NCI-H146 treated with DMSO at 0.1 percent for 48 hours (cell line): Measurements from ENCODE around the gene GNAZ.
A peak's percentile ranks its signal among the peaks of the same experiment; 100 is the strongest.

Experiments used
- DNase-seq: peaks from one replicate; lab custom pipeline; 2025; ENCODE audit not compliant: unreplicated experiment; lab: John Stamatoyannopoulos, UW

Gene GNAZ

DNA sequence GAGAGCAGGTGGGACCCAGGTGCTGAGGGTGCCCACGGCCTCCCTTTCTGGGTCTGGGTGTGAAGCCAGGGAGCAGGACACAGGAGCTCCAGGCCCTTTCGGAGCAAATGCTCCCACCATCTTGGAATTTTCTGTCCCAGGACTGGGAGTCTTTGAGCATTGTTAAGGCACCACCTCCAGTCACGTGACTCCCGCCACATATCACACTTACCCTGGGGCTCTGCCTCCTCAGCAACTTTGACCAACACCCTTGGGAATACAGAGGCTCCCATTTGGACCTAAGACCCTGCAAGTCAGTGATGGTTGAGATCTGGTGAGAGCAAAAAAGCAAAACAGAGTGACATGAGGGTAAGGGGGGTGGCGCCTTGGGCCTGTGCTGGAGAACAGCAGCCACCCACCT lies 35.6 kb downstream of the GNAZ start:
- DNase-seq: no peak

DNA sequence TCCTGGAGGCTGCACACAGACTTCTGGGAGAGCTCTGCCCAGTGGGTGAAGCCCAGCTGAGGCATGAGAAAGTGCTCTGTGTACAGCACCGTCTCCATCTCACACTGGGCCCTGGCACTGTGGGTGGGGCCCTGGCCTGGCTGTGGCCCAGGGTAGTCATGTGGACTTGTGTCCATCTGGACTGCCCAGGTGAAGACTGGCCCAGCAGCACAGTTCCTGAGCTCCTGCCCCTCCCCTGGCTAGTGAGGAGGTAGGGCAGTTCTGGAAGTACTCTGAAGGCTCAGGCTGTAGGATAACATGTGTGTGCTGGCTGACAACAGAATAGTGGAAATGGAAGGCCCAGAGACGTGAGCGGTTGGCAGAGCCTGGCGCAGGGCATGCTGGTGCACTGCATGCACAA lies 36.0 kb downstream of the GNAZ start:
- DNase-seq: no peak

DNA sequence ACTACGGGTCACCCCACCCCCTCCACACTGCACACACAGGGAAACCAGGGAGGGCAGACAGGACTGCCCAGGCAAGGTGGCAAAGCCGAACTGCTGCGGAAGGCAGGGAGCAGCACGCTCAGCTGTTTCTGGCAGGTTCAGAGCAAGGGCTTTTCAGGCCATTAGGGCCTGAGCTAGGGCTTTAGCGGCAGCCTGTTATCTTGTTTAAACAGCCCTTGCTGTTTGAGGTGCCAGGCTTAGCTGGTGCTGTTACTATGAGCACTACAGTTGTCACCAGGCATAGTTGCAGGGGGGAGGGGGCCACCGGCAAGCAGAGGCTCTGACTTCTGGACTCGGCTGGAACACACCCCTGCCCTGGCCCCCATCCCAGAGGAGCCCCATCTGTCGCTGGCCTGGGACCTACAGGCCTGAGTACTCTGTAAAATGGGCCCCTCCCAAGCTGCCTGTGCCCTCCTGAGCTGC lies 36.6 kb downstream of the GNAZ start:
- DNase-seq: no peak

DNA sequence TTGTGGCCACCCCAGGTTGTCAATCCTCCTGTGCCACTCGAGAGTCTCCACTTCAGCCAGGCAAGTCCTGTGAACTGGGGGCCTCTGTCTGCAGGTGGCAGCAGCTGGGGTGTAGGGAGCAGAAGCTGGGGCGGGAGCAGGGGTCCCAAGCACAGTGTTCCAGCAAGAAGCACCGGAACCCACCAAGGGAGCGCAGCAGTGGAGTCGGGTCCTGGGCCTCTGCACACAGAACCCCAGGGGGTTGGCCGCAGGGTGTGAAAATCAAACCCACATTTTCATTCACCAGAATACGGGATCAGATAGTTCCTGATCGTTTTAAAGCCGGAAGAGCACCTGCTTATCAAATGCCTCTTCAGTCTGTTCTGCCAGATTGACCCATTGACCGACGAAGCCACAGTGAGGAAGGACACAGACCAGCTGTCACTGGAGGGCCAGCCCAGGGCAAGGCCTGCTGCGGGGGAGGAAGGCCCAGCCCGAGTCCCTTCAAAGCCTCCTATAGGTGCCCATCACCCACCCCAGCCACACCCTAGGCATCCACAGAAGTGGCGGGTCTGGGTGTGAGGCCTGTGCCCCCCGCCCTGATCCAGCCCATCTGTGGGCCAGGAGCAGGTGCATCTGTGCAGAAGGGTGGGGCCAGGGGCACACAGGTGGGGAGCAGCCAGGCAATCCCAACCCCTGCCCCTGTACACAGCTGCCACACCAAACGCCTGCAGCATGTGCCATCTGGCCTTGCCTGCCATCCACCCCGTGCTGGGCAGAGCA lies 37.3 kb downstream of the GNAZ start:
- DNase-seq: no peak

DNA sequence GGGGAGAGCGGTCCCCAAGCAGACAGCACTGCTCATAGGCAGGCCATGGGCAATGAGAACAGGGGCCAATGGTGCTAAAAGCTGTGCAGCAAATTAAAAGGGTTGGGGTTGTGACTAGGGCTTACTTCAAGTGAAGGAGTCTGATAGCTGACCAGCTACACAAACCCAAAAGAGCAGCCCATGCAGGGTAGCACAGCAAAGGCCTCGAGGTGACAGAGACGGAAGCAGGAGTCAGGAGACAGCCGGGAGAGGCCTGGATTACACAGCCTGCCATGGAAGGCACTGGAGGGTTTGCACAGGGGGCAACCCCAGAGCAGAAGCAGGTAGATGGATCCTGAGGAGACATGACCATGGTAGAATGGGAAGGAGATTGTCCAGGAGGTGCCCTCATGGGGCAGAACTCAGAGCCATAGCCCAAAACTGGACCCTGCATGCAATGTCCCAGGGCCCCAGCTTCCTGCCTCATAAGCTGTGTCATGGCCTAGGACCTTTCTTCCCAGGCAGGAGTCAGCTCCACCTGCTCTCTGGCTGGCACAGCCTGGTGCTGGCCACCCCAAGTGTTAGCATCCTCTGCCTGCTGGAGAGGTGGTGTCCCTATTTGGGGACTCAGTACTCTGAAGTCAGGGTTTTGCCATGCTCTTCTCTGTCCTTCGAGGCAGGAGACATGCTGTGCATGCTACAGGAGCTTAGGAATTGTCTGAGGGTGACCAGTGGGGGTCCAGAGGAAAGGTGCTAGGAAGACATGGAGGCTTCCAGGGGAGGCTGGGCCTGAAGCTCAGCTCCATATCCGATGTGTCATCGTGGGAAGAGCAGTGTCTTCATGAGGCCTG lies 38.1 kb downstream of the GNAZ start:
- no peak for DNase-seq

DNA sequence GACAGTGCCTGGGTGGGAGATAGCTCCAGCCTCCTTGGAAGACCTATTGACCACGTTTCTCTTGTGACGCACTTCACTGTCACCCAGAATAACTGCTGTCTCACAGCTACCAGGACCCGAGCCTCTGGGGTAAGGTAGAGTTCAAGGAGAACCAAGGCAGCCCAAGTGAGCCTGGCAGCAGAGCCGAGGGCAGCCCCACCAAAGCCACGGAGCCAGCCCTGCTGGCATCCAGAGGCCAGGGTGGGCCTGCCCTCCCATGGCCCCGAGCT lies 38.7 kb downstream of the GNAZ start:
- DNase-seq: no peak

DNA sequence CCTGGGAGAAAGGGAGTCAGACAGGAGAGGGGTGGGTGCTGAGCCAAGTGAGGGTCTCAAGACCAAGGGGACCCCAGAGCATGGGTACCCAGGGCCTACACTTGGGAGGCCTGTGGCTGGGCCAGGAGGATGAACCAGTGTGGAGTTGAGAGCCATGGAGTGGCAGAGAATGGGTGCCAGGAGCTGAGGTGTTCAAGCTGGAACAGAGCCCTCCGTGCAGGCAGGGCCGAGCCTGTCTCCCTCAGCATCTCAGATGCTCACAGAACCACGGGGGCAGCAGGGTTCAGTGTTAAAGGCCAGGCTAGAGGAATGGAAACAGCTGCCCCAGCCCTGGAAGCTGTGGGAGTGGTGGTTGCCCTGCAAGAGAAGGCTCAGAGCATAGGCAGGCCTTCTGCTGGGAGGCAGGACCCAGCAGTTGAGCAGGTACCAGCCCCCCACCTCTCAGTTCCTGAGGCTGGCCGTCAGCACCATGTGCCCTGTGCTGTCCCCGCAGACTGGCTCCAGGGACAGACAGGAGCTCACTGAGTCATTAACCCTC lies 39.2 kb downstream of the GNAZ start:
- DNase-seq: no peak

DNA sequence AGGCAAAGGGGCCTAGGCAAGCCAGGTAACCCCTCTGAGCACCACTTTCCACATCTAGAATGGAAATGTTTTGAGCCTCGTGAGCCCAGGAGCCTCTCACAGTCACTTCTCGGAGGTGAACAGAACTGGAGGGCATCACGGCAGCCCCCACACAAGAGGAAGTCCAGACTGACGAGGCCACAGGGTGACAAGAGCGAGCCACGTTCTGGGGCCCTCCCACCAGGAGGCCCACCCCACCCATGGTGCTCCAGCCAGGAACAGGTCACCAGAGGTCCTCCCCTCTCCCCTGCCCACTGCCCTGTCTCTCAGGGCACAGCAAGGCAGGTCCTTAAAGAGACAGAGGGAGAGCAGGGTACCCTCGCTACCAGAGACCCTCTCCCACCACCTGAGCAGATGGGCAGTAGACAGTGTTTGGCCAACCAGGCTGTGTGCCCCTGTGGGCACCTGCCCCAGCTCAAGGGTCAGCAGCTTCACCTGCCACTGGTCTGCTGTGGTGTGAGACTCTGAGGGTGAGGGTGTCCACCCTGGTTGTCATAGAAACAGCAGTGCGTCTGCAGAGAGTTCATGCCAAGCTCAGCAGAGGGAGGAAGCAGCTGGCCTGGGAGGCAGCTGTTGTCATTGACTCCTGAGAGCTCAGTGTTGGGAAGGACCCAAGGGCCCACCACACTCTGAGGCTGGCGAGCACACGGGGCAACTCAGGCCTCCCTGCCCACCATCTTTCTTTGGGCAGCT lies 40.0 kb downstream of the GNAZ start:
- peak; percentile 50 for DNase-seq

DNA sequence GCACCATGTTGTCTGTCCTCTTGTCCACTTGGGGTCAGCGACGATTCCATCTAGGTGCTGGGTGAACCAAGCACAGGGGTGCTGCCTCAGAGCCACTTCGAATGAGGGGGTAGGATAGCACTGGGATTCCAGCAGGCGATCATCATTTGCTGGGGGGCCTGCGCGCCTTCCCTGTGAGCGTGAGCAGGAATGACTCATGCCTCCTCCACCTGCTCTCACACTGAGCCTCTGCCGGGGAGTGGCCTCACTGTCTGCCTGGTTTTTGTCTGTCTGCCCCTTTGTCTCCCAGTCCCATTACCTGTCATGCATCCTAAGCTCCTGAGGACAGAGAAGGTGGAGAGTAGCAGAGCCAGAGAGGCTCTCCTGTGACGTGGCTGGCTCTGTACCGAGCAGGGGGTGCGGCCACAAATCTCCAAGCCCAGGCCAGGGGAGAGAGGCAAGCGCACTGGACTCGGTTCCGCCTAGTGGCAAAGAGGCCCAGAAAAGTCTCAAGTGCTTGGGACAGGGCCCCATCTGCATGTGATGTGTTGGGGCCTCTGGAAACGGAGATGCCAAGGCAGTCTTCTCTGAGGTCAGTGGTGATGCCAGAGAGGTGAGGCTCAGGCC lies 40.7 kb downstream of the GNAZ start:
- peak; percentile 73 for DNase-seq

DNA sequence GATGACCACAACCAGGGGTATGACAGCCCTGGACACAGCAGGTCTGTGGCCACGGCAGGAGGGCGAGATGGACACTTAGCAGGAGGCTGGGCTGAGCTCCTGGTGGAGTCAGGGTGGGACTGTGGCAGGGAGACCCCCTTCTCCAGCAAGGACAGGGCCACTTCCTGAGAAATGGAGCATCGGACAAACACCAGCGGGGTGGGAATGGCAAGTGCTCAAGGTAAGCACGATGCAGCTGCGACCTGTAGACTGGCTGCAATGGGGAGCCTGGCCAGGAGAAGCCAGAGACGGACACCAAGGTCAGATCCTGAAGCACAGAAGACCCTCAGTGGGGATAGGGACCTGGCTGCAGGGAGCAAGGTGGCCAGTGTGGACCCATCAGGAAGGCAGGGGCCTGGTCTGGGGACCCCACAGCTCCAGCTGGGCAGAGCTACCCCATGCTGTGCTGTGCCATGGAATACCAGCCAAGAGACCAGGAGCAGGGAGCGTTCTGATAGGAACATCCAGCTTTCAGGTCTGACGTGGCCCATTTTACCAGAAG lies 42.2 kb downstream of the GNAZ start:
- no peak for DNase-seq

DNA sequence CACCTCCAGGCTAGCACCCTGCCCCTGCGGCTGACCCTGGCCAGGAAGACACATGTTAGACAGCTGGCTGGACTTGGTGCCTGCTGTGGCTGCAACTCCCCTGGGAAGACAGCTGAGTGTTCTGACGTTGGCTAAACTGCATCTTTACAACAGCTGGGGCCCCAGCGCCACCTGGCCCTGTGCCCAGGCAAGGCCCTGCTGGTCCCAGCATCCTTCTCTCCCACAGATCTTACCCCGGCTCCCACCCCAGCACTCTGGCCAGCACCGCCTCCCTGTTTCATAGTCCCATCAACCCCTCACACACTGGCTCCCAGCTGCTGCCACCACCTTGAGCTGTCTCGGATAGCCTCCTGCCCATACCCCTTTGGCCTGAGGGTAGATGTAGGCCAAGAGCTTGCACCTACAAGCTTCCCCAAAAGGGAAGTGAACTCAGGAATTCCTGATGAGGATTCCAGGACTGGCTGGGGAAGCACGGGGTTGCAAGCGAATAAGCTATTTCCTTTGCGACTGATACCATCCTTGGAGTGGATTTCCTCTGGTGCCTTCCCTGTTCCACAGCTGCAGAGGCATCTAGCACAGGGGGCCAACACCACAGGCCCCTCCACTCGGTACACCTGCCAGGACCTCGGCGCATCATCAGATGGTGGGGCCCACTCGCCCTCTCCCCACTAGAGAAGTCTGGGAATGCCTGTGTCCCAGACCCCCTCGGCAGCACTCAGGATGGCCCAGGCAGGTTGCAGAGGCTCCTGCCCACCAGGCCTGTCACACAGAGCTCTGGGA lies 42.9 kb downstream of the GNAZ start:
- DNase-seq: no peak

DNA sequence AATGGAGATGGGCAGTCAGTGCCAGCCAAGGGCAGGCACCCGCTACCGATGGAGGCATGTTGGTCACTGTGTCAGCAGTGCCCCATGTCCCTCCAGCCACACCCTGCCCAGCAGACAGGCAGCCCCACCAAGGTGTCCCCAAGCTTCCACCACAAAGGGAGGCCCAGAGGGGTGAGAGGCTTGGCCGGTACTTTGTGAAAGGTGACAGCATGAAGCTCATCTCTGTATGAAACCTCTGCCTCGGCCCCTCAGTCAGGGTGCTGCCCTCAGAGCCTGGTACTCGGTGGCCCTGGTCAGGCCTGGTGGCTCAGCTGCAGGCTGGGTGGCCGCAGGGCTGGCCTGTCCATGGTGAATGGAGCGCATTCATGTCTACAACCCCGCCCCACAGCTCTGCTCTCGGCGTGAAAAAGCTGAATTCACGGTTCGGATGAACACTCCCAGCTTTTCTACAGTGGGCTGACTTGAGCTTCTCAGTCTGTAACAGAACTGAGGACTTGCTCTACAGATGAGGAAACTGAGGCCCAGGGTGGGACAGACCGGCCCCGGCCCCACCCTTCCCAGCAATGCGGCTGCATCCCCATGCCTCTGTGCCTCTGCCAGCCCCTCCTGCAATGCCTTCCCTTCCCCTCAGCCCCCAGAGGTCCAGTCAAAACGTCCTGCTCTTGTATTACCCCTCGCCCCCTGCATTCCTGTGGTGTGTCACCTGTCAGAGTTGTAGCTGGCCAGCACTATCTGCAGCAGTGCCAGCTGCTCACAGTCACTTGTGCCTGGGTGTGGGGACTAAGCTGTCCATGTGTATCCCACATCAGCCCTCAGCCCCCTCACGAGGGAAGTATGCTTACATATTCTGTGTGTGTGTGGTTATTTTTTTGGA lies 43.8 kb downstream of the GNAZ start:
- no peak for DNase-seq

DNA sequence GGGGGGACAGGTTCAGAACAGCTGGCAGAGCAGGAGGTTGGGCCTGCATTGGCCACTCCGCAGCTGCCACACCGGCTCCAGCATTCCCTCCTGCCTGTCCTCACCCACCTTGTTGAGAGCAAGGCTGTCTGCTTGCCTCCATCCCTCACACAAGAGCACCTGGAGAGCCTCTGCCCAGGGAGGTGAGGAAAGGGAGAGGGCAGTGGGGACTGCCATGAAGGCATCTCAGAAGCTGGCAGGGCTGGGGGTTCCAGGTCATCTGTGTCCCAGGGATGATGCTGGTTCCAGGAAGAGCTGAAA lies 44.4 kb downstream of the GNAZ start:
- DNase-seq: no peak

DNA sequence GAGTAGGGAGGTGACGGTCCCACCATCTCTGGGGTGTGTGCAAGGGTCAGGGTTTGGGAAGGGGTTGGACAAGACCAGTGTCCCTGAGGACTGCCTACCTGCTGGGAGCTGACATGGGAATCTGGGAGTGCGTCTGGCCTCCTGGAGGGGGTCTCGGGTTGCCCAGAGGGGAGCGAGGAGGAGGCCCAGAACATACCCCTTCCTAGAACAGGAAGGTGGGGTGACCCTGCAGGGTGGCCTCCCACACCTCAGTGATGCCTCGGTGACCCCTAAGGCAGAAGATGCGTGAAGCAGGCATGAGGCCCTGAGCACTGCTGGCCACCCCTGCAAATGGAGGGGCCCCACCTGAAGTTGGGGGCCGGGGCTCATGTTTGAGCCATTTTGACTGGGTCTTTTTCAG lies 45.0 kb downstream of the GNAZ start:
- DNase-seq: no peak

DNA sequence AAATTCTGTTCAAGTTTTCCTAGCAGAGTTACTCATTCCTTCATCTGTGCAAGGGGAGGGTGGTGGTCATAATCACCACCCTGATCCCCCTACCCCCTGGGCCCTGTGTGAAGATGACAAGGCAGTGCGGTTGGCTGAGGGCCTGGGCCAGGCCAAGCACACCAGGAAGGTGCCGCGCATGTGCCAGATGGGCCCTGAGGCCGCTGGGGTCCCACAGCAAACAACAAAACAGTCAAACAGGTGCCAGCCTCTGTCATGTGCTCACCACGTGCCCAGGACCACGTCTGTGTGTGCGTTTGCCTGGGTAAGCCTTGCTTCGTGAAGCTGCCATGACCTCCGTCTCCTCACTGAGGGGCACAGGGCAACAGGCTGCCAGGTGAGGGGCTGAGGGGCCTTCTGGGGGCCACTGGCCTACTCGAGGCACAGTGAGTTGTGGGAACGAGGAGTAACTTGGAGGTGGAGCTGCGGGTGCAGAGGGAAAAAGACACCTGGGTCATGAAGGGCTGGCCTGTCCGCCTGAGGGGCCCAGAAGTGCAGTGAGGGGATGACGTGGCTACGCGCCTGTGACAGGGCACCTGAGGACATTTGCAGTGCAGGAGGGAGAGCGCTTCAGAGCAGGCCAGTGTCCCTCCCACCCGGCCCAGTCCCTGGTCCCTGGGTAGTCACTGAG lies 45.6 kb downstream of the GNAZ start:
- DNase-seq: no peak

DNA sequence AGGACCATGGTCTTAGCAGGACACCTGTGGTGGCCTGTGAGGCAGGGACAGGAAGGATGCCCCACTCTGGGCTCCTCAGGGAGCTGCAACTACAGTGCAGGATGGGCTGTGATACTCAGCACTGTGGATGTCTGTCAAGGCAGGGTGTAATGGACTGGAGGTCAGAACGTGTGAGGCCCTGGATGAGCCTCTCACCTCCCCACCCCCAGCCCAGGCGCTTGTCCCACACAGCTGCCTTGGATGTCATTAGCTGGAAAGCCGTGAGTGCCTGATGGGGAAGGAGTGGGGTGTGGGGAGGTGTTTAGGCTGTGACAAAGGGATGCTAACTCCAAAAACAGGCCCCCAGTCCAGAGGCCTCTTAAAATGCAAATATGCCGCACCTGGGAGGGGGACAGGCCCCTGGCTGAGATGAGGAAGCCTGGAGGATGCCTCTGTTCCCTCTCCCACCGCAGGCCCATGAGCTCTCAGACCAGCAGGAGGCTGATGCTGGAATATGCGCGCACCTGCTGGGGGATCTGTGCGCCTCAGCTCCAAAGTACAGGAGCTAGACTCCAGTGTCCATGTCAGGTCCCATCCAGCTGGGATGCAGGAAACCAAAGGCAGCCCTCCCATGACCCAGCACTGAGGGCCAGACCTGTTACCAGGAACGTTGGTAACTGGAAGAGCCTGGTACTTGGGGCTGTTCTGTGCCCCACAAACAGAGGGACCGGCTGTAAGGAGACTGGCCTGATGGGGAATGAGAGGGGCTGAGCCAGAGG lies 46.4 kb downstream of the GNAZ start:
- DNase-seq: no peak

DNA sequence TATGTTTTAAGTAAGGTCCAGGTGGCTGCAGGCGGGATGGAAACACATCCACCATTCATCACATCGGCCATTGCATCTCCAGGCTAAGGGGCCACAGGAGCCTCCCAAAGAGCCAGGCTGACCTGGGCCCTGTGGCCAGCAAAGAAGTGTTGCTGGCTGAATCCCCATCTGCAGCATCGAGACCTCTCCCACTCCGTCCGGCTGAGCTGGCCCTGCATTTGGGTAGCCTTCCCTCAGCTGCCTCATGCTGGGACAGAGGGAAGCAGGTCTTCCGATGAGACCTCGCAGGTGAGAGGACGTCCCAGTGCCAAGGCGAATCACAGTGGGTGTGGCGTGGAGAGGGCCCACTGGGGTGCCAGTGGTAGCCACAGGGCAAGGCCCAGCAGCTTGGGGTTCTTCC lies 47.0 kb downstream of the GNAZ start:
- no peak for DNase-seq
